Measurements from ENCODE around the gene UBL4A.

The UBL4A gene

DNA sequence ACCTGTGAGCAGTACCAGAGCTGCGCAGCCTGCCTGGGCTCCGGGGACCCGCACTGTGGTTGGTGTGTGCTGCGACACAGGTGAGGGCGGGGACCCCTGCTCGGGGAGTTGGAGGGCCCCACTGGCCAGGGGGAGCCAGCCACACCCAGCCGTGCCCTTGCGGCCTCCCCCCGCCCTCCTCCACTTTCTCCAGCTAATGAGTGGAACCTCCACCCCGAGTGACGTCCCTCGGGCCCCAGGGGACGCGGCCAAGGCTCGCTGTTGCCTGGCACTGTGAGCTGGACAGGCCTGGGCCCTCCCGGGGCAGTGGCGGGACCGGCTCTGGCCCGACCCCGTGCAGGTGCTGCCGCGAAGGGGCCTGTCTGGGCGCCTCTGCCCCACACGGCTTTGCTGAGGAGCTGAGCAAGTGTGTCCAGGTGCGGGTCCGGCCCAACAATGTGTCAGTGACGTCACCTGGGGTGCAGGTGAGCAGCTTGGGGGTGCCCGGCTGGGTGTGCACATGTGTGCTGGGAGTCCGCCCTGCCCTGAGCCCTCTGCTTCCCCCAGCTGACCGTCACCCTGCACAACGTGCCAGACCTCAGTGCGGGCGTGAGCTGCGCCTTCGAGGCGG, 22.7 kb downstream of the UBL4A start:
- DNase-seq (ENCODE audit: low read depth in 2 of 2) = no peak

DNA sequence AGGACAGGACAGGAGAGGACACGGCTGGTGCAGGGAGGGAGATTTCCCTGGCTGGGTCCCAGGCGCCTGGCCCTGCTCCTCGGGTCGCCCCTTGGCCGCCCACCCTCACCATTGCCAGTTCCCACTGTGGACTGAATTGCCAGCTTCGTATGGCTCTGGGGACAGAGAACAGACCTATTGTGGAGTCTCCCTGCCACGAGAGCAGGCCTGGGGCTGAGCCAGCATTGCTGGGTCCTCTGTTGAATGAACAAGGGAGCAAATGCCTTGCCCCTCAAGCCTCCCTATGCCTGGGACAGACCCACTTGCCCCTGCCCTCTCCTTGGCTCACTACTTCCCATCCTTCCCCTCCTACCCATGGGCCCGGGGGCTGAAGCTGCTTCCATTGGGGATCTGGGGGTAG, 24.0 kb downstream of the UBL4A start:
- no peak for DNase-seq (ENCODE audit: low read depth in 2 of 2)

DNA sequence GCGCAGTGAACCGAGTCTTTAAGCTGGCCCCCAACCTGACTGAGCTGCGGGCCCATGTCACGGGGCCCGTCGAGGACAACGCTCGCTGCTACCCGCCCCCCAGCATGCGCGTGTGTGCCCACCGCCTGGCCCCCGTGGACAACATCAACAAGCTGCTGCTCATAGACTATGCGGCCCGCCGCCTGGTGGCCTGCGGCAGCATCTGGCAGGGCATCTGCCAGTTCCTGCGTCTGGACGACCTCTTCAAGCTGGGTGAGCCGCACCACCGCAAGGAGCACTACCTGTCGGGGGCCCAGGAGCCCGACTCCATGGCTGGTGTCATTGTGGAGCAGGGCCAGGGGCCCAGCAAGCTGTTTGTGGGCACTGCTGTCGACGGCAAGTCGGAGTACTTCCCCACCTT, 26.1 kb downstream of the UBL4A start:
- no peak for DNase-seq (ENCODE audit: low read depth in 2 of 2)

DNA sequence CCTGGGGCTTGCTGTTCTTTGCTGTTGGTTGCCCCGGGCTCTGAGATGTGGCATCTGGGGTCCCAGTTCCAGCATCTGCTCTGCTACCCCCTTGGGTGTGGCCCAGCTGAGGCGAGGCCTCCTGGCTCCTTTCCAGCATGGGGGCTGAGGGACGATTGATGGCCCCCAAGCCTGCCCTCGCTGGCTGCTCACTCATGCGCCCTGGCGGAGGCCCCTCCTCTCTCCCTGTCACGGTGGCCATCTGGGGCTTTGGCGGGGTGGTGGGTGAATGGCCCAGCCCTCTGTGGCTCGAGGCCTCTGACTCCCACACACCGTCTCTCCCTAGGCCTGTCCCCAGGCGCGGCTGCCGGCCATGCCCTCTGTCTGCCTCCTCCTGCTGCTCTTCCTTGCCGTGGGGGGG, 26.6 kb downstream of the UBL4A start:
- no peak for DNase-seq (ENCODE audit: low read depth in 2 of 2)

DNA sequence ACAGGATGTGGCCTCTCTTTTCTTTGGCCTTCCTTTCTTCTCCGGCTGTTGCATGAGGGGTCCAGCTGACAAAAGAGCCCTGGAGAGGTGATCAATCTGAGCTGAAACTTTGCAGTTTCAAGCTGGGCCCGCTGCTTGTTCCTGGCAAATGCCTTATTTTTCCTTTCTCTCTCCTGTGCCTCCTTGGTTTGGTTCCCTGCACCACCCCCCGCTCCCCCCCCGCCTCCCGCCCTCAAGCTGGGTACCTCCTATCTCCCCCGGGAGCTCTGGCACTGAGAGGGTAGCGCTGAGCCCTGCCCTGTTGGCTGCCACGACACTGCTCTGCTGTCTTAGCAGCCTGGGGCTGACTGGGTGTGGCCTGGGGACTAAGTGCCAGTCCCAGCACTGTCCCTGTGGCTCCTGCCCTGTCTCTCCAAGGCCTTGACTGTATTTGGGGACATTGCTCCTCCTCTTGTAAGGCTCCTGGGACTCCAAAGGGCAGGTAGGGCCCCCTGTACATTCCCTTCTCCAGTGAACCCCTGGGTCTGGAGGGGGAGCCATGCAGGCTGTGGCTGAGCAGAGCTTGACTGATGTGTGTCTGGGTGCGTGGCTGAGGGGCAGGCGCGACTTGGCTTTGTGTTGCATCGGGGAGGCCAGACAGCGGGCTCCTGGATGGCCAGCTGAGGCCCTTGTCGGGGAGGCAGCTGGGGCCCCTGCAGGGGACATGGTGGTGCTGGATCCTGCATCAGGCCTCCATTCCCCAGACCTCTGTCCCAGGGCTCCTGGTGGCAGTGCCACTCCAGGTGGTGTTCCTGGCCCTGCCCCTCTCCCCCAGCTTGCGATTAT, 27.2 kb downstream of the UBL4A start:
- no peak for DNase-seq (ENCODE audit: low read depth in 2 of 2)

DNA sequence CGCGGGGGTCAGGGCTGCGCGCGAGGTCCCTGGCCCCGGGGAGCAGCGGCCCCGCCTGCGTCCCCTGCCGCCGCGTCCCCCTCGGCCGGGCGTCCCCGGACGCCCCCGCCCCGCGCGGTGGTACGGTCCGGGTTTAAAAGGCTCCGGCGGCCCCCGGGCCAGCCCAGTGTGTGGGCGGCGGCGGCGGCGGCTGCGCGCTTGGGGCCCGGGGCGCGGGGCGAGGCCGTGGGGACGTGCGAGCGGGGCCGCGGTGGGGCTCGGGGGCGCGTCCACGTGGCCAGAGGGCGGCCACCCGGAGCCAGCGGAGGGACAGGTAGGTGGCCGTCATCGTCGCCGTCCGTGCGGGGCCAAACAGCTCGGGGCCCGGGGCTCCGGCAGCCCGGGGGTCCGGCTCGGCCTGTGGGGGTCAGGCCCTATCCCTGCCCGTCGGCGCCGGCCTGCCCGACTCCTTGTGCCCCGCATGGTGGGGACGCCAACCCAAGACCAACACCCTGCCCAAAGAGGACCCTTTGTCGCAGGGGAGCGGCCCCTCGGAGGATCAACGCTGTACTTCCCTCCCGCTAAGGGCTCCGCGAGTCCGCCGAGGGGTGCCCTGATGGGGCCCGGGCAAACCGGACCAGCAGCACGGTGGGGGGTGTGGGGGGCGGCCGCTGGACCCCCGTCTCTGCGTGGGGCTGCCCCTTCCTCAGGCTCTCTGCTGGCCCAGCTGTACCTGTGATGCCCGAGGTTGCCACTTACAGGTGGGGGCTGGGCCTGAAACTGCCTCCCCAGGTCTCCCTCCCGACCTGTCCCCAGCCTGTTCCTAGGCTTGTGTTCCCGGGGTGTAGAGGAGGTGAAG, 28.1 kb downstream of the UBL4A start, which contains the start of gene PLXNA3:
Gene PLXNA3, plus strand, starts transcription at position 166 of the 838 bp plus-strand sequence. CDS start 1,903 bp downstream, outside the sequence.
- peak; percentile 37 to 39 for DNase-seq (ENCODE audit: low read depth in 2 of 2)

DNA sequence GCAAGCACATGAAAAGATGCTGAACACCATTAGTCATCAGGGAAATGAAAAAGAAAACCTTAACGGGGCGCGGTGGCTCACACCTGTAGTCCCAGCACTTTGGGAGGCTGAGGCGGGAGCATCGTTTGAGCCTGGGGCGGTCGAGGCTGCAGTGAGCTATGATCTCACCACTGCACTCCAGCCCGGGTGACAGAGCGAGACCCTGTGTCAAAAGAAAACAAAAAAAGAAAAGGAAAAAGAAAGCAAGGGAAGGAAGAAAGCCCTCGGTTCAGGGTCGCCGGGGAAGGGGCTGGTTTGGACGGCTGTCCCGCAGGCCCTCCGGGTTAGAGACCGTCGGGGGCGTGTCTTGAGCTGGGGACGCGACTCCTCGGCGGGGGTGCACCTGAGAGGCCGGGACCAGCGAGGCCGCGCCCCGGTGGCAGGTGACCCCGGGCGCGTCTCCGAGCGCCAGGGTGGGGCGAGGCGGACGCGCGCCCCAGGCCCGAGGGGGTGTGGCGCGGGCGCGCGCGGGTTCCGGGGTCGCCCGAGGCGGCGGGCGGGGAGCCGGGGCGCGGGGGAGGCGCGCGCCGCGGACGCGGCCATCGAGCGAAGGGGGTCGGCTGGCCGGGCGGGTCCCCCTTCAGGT, 28.8 kb downstream of the UBL4A start:
- DNase-seq (ENCODE audit: low read depth in 2 of 2) = peak in 1 of 2 donors; percentile 42

DNA sequence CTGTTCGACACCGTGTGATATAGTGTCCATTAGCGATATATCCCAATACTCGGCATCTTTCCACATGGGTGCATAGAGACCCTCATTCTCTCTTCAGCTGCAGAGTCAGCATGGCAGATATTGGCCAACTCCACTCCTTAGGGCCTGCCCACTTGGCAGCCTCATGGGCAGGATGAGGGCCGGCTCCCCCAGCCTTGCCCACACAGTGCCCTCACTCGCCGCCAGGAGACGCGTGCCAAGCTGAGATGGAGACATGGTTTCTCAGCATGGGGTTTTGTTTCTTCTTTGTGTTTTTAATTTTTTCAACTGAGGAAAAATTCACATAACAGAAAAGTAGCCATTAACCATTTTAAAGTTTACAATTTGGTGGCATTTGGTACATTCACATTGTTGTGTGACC, 33.6 kb downstream of the UBL4A start:
- DNase-seq (ENCODE audit: low read depth in 2 of 2) = no peak

DNA sequence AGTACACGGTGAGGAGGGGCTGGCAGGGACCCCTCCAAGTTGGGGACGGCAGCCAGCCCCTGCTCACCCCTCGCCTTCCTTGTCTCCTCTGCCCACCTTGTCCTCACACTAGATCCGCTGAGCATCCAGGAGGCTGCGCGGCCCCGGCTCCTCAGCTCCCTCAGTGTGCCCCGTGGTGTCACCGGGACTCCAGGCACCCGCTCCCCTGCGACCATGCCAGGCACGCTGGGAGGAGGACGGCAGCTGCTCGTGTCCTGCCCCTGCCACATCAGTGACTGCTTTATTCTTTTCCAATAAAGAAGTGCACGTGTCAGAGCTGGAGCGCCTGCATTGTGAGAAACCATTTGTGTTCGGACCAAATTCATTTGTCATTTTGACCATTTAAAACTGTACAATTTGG, 36.1 kb downstream of the UBL4A start:
- no peak for DNase-seq (ENCODE audit: low read depth in 2 of 2)

DNA sequence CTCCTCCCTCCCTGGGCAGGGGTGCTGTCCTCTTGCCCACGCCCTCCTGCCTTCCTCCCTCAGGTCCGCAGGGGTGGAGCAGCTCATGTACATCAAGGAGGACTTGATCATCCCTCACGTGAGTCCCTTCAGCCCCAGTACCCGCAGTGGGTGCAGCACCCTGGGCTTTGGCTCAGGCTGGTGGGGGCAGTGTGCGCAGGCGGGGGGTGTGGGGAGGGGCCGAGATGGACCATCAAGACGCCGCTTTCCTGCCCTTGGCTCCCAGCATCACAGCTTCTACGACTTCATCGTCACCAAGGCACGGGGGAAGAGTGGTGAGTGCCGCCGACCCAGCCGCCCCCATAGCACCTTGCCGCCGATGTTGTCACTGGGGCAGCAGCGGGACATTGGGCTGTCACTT, 36.8 kb downstream of the UBL4A start:
- DNase-seq (ENCODE audit: low read depth in 2 of 2) = no peak

DNA sequence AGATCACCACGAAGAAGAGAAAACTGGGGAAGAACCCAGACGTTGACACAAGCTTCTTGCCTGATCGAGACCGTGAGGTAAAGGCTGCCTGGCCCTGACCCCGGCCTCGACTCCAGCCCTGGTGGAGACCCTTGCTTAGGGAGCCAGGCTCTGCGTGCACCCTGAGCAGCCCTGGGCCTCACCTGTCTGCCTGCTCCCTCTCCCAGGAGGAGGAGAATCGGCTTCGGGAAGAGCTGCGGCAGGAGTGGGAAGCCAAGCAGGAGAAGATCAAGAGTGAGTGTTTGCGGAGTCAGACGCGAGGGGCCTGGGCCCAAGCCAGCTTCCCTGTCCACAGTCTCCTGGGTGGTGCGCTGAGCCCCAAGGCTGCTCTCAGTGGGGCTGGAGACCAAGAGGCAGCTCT, 37.9 kb downstream of the UBL4A start:
- no peak for DNase-seq (ENCODE audit: low read depth in 2 of 2)

DNA sequence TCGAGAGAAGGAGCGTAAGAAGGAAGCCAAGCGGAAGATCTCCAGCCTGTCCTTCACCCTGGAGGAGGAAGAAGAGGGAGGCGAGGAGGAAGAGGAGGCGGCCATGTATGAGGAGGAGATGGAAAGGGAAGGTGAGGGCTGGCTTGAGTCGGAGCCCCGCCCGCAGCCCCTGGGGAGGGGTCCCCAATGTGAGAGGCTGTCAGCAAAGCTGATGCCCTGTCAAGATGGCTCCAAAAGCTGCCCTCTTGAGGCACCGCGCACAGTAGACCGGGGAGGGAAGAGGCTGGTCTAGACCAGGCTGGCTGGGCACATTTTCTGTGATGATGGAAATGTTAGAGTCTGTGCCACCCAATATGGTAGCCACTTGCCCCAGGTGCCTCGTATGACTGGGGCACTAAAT, 40.0 kb downstream of the UBL4A start:
- DNase-seq (ENCODE audit: low read depth in 2 of 2) = no peak

DNA sequence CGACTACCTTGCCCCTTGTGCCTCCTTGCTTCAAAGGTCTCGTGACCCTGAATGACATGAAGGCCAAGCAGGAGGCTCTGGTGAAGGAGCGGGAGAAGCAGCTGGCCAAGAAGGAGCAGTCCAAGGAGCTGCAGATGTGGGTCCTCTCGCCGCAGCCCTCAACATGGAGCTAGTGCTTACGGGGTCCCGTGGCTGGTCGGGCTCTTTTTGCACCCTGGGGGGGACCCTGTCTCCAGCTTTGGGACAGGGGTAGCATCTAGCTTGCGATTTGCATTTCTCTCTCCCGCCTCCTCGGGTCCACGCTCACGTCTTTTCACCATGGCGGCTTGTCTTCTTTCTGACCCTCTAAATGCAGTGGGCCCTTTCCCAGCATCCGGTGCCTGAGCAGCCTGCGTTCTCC, 40.6 kb downstream of the UBL4A start:
- DNase-seq (ENCODE audit: low read depth in 2 of 2) = no peak

DNA sequence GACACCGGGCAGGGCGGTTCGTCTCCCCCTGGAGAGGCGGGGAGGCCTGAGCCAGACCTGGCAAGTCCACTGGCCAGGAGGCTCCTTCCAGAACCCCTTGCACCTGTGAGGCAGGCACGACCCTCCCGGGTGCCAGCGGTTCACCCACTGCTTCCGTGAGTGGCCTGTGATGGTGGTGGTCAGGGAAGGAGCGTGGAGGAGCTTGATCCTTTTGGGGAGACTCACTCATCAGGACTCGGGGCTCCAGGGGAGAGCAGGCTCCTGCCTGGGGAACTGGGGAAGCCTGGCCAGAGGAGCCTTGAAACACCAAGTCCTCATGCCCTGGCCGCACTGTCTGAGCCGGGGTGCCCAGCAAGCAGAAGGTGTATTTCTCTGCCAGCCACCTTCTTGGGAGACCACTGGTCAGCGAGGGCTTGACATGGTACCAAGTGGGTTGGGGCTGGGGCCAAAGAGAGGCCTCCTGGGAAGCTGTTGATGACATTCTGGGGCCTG, 41.6 kb downstream of the UBL4A start:
- DNase-seq (ENCODE audit: low read depth in 2 of 2) = no peak

DNA sequence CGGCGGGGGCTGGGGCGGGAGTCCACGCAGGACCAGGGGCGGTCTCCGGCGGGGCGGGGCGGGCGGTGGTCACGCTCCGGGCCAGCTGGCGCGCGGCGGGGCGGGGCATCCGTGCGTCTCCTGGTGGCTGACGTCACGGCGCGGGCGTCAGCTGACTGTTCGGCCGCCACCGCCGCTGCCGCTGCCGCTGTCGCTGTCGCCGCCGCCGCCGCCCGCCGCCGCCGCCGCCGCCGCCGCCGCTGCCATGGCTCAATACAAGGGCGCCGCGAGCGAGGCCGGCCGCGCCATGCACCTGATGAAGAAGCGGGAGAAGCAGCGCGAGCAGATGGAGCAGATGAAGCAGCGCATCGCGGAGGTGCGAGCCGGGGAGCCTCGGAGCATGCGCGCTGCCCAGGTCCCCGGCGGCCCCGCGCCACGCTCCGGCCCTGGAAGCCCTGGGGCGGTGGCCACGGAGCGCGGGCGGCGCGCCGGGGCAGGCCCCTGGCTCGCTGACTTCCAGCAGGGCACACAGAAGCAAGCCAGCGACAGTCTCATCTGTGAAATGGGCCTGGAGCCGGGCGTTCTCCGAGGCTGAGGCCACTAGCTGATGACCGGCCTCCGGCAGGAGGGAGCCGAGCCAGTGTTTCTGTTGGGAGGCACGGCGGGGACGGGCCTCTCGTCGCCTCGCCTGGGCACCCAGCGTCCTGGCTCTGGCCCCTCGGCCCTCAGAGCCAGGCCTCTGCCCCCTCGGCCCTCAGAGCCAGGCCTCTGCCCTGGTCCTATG, 42.2 kb downstream of the UBL4A start, which contains the start of gene FAM50A:
Gene FAM50A, plus strand, starts transcription at position 150 of the 763 bp plus-strand sequence. Its CDS starts 95 bp downstream, at position 245.
- peak; percentile 56 to 66 for DNase-seq (ENCODE audit: low read depth in 2 of 2)

DNA sequence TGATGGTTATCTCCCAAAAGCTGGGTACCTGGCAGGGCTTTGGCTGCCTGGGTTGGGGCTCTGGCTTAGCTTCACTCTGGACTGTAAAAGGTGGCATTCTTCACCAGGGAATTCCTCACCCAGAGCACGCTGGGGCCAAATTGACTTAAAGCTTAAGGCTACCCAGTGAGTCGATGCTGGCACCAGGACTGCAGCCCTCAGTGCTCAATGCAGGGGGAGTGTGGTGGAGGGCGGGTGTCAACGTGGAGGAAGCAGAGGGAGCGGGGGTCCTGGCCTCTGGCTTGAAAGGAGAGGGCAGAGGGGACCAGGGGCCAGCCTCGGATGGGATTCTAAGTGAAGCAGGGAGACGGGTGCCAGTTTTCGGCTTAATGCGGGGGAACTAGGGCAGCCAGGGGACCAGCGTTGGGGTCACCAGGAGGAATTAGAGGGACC, 42.9 kb downstream of the UBL4A start:
- DNase-seq (ENCODE audit: low read depth in 2 of 2) = no peak

DNA sequence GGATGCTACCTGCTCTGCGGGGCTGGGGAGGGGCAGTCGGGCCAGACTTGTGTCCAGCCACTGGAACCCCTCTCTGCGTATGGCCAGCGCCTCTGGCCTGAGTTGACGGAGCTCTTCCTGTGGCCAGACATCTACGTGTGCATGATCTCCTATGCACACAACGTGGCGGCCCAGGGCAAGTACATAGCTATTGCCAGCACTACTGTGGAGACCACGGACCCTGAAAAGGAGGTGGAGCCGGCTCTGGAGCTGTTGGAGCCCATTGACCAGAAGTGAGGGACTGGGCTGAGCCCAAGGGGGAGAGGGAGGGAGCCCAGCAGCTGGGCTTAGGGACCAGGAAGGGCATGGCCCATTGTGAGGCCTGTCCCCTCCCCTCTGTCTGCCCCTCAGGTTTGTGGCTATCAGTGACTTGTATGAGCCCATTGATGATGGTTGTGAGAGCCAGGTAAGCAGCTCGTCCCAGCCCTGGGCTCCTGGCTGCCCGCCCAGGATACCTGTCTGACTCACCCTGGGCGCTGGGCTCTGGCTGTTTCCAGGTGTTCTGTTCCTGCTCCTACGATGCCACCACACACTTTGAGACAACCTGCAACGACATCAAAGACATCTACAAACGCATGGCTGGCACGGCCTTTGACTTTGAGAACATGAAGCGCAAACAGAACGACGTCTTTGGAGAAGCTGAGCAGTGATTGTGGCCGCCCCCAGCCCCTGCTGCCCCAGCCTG, 44.3 kb downstream of the UBL4A start:
- DNase-seq (ENCODE audit: low read depth in 2 of 2) = no peak

DNA sequence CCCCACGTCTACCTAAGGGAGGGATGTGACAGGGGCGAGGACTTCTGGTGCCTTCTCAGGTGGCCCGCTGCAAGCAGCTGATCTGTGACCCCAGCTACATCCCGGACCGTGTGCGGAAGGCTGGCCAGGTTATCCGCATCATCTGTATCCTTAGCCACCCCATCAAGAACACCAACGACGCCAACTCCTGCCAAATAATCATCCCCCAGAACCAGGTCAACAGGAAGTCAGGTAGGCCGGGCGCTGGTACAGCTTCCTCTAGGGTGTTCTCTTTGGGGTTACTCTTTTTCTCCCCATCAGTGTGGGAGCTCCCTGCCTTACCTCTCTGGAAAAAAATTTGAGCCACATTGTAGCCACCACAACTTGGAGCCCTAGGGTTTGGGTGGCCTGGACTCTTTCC, 44.9 kb downstream of the UBL4A start:
- no peak for DNase-seq (ENCODE audit: low read depth in 2 of 2)

DNA sequence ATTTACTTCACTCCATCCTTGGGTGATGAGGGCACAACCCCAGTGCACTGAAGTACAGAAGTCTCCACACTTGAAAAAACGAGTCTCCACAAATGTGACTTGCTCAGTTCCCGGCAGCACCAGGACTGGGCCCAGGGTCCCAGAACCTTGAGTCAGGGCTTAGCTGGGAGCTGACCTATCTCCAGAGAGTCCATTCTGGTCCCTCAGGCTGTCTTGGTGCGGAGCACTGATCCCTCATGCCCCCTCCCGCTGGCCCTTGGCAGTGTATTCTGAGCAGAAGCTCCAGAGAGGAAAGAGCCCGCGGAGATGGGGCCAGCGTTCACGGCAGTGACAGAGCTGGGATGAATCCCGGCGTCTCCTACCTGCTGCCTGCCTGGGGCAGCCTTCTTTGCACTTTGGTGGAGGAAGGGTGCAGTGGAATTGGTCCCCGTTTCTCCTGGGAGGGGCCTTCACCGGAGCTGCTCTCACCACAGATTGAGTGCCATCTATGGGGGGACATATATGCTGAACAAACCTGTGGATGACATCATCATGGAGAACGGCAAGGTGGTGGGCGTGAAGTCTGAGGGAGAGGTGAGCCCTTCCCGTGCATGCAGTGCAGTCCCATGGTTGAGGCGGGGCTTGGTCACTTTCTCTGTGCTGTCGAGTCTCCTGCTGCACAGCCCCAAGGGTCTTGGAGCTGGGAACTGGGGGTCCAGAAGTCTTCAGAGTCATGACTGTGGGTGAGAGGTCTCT, 45.6 kb downstream of the UBL4A start:
- DNase-seq (ENCODE audit: low read depth in 2 of 2) = no peak

DNA sequence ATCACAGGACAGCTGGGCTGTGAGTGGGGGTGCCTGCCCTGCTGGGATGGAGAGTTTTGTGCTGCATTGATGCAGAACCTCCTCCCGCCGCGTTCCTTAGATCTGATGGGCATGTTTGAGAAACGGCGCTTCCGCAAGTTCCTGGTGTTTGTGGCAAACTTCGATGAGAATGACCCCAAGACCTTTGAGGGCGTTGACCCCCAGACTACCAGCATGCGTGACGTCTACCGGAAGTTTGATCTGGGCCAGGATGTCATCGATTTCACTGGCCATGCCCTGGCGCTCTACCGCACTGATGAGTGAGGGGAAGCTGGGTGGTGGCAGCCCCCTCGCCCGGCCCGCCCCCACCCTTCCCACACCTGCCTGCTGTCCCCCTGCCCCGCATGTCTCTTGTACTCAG, 46.6 kb downstream of the UBL4A start:
- no peak for DNase-seq (ENCODE audit: low read depth in 2 of 2)

Data from stimulated activated CD8-positive, alpha-beta memory T cell treated with anti-CD3 and anti-CD28 coated beads, Interleukin-15, amount 100 ng/mL, for 48 hours (primary cell).